NCI-H146 (cell line): ENCODE results near the gene CHST11.
"Not testable (repeated sequence)": the region's sequence is repeated elsewhere in the genome, so short reads cannot be mapped to it uniquely, and the experiment has no call there.

ENCODE experiments used
- DNase-seq: peaks from one replicate; lab custom pipeline; 2025; lab: John Stamatoyannopoulos, UW

The CHST11 gene

DNA sequence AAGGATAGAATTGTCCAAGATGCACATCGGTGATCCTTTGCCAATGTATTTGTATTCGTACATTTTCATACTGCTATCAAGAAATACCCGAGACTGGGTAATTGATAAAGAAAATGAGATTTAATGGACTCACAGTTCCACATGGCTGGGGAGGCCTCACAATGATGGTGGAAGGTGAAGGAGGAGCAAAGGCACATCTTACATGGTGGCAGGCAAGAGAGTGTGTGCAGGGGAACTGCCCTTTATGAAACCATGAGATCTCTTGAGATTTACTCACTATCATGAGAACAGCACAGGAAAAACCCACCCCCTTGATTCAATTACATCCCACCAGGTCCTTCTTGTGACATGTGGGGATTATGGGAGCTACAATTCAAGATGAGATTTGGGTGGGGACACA is 107.9 kb downstream of the CHST11 start:
- DNase-seq: not testable (repeated sequence)

DNA sequence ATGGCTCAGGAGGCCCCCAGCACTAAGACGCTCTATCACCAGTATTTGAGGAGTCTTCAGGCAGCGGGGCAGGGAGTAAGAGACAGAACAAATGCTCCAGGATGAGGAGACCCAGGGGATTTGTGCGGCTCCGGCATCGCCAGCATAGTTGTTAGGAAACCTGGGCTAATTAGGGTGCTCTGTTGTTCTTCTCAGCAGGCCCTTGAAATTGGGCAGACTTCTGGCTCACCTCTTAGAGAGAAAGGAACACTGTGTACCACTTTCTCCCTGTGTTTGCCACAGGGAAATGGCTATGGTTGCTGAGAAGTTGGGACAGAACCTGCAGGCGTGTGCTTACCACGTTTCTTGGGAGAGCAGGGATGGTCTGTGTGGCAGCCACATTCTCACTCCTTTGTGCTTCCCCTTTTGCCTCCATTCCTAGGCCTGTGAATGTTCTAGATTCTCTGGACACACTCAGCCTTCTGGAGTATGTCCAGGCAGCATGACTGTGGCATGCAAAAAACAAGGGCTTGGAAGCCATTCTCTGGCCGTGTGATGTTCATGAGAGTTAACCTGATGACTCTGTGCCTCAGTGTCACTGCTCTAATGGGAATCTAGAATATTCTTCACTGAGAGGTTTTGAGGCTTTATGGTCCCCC is 109.0 kb downstream of the CHST11 start:
- DNase-seq: no peak

DNA sequence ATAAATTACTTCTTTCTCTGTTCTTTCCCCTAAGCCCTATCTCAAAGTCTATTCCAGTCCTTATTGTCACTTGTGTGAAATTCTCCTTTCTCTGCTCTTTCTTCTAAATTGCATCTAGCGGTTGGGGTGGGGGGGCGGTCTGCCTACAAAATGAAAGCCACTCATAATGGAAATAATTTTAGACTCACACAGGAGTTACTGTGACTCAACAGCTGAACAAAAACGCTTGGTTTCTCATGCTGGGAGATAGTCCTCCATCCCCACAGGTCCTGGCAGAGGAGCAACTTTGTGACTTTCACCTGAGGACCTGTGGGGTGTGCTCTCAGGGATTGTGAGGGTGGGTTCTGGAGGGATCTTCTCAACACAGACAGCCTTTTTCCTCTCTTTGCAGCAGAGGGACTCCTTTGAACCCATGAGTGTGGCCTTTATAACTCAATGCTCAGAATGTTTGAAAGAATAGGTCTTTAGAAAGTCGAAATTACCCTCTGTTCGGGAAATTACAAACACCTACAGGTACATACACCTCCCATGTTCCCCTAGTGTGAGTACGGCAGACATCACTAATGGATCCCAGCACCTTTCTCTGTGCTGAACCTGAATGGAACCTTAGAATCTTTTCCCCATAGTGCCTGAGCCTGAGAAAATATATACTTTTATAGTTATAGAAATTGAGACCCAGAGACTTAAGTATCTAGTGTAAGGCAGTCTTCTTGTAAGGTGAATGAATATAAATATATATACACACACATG is 109.7 kb downstream of the CHST11 start:
- DNase-seq: no peak

DNA sequence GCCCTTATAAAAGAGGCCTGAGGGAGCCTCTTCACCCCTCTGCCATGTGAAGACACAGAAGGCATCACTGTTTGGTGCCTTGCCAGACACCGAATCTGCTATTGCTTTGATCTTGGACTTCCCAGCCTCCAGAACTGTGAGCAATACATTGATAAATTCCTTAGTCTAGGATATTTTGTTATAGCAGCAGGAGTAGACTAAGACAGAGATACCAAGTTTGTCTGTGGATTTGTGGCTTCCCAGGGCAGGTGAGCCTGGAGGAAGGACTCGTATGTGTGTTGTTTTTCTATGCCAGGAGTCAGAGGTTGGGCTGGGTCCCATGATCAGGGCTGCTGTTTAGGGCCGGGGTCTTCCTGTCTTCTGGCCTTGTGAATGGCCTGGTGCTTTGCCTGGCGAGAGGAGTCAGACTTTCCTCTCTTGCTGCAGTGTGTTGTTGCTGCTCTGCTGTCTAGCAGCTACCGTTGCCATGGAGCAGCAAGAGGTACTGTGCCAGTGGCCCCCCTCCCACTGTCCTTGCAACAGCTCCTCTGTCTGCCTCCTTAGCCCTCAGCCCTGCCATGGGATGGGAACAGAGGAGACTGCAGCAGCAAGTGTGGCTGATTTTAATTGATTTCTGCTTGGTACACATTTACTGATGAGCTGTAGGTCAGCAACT is 111.2 kb downstream of the CHST11 start:
- DNase-seq: no peak

DNA sequence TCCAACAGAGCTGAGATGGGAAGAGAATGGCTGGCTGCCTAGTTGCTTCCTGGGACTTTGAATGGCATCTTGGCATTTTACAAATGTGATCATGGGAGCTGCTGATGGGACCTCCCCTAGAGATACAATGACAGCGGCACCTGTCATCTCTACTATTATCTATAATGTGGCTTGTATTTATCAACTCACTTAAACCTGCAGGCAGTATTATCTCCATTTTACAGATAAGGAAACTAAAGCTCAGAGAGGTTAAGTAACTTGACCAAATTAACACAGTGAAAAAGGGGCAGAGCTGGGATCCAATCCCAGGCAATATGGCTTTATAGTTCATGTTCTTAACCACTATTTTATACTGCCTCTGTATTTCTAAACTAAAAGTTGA is 111.7 kb downstream of the CHST11 start:
- no peak for DNase-seq

DNA sequence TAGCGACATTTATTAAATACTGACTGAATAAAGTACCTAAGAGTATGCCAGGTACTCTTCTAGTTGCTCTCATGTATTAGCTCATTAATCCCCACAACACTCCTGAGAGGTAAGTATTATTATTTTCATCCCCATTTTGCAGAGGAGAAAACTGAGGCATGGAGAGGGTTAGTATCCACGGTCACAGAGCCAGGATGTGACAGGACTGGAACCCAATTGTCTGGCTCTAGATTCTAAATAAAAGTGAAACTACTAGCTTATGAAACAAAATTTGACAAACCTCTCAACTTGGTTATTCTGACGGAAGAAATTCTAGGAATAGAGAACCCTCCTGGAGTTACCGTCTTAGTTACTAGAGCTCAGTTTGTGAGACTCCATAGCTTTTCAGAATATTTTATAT is 112.2 kb downstream of the CHST11 start:
- no peak for DNase-seq

DNA sequence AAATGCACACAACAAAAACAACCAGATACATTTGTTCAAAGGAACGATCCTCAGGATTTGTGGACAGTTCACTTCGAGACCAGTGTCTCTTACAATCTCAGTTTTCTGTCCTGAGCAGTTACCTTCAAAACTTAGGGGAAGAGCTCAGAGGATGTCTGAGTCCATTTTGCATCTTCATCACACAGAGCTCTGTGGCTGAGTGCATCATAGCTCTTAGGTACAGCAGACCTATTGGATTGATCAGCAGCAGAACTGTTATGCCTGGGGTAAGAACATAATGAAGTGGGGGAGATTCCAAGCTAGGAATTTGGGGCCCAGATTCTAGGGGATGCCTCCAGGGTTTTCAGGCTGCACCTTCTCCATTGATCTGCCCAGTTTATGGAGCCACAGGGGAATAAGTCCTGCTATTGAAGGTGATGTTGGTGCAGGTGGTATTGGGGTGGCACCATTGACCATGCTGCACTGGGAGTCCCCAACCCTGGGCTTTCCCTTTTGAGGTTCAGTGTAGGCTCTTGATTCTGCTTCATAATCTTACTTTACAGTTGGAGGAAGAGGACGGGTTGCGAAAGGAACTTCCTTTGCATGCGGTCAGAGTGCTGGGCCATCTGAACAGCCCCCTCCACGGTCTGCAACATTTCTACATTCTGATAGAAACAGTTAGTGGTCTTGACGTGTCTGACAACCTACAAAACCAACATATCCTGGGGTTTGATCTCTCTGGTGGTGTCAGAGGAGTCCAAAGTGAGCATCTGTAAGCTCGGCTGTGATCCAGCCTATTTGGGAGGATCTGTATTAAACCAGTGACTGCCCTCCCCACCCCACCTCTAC is 112.8 kb downstream of the CHST11 start:
- no peak for DNase-seq

DNA sequence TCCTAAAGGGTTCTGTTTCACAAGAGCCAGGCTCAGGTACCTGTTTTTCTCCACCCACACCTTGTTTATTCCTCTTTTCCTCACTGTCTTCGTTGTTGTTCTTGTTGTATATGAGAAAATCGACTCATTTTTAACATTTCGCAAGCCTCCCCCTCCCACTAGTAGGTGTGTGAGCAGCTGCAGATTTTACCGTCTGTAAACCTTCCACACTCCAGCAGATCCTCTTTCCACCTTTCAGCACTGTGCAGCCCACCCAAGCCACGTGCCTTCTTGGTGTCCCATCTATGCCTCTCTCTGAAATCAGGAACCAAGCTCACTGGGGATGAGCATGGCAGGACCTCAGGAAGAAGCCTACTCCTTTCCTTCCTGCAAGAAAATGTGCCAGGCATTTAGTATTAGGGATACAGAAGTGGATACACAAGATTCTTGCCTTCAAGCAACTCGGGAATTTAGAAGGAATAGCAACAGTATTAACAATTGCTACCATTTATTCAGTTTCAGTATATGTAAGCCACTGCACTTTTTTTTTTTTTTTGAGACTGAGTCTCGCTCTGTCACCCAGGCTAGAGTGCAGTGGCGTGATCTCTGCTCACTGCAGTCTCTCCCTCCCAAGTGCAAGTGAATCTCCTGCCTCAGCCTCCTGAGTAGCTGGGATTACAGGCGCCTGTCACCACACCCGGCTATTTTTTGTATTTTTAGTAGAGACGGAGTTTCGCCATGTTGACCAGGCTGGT is 113.6 kb downstream of the CHST11 start:
- no peak for DNase-seq

DNA sequence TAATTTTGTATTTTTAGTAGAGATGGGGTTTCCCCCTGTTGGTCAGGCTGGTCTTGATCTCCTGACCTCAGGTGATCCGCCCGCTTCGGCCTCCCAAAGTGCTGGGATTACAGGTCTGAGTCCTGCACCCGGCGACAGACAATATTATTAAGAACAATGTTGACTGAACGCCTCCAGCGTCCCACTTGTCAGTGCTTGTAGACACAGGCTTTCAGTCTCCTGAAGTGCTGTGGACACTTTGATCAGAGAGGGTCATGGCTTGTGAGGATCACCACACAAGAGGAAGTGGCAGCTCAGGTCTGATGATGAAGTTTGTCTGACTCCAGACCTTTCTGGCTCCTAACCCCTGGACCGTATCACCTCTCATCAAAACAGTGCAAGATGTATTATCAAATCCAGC is 114.6 kb downstream of the CHST11 start:
- no peak for DNase-seq

DNA sequence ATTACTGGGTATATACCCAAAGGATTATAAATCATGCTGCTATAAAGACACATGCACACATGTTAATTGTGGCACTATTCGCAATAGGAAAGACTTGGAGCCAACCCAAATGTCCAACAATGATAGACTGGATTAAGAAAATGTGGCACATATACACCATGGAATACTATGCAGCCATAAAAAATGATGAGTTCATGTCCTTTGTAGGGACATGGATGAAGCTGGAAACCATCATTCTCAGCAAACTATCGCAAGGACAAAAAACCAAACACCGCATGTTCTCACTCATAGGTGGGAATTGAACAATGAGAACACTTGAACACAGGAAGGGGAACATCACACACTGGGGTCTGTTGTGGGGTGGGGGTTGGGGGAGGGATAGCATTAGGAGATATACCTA is 117.6 kb downstream of the CHST11 start:
- not testable (repeated sequence) for DNase-seq

DNA sequence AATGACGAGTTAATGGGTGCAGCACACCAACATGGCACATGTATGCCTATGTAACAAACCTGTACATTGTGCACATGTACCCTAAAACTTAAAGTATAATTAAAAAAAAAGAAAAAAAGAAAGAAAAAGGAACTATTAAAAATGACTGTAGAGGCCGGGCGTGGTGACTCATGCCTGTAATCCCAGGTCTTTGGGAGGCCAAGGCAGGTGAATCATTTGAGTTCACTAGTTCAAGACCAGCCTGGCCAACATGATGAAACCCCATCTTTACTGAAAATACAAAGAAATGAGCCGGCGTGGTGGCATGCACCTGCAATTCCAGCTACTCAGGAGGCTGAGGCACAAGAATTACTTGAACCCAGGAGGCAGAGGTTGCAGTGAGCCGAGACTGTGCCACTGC is 118.0 kb downstream of the CHST11 start:
- DNase-seq: not testable (repeated sequence)

DNA sequence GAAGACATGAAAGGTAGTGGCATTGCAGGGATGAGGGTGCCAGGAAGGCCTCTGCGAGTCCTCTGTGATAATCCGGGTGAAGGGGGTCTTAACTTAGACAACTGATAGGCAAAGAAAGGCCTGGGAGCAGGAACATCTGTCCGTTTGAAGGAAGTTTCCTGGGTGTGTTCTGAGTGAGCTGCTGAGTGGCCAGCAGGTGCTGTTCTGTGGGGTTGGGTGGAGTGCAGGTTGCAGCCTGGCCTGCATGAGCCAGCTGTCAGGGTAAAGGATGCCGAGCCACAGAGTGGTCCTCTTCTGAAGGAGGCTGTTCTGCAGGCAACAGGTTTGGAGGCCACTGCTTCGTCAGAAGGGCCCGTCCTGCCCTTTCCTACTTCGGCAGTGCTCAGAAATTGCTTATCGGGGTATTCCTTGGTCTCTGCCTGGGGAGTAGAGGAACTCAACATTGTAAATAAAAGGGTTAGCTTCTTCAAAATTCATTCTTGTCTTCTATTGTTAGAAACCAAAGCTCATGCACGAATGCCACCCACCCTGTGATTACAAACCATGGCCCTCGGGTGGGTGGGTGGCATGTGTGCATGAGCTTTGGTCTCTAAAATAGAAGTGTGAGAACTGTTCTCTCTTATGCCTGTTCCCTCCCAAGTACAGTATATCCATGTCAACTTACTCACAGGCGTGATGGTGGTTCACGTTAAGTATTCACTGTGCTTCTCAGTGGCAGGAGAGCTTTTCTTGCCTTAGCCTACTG is 118.9 kb downstream of the CHST11 start:
- DNase-seq: no peak

DNA sequence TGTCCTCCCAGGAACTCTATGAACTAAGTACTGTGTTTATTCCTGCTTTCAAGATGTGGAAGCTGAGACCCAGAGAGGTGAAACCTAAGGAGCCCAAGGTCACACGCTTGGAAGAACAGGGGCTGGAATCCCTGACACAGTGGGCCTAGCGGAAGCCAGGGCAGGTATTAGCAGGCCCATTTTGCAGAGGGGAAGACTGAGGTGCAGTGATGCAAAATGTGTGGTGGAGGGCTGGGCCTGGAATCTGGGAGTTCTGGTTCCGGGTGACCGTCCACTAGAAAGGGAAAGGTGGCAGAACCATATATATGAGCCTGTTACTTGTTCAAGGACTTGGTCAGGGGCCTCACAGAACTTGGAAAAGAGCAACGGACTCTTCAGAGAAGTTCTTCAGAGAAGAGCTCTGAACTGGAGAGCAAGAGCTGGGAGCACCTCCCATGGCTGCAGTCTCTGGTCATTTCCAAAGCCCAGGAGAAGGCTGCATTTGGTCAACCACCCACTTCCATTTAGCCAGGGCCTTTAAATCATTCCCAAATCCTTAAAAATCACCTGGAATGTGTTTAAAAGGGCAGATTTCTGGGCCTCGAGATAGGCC is 119.5 kb downstream of the CHST11 start:
- no peak for DNase-seq

DNA sequence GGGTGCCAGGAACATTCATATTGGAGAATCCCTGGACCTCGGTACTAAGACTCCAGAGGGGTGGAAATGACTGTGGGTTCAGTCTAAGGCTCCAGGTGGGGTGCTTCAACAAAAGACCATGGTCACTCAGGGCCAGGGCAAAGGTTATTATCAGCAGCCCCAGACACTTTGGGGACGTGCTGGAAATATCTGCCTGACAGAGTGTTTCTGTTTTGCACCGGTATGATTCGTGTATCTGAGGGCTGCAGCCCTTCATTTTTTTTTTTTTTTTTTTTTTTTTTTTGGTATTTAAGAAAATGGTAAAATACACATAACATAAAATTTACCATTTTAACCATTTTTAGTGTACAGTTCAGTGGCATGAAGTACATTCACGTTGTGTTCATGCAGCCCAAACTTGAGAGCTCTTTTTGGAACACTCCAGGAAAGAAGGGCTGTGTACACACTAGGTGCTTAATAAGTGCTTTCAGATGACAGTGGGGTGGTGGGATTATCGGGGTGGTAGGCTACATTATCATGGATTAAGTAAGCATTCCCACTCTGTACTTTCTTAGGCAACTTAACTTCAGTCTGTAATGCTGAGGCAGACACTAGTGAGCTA is 120.3 kb downstream of the CHST11 start:
- DNase-seq: no peak

DNA sequence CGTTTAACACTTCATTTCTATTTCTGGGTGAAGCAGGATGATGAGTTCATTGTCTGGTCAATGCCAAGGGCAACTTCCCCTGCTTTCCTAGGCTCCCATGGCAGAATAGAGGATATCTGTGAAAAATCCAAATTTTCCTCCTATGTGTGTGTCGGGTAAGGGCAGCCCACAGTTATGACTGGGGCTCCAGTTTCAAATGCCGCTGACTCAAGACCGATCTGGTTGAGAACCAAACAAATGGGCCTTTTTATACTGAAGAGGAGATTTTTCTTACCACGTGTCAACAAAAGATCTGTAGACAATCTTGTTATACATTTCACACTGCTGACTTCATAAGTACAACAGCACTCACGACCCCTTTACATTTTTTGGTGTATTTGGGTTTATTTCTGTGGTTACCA is 120.8 kb downstream of the CHST11 start:
- DNase-seq: no peak

DNA sequence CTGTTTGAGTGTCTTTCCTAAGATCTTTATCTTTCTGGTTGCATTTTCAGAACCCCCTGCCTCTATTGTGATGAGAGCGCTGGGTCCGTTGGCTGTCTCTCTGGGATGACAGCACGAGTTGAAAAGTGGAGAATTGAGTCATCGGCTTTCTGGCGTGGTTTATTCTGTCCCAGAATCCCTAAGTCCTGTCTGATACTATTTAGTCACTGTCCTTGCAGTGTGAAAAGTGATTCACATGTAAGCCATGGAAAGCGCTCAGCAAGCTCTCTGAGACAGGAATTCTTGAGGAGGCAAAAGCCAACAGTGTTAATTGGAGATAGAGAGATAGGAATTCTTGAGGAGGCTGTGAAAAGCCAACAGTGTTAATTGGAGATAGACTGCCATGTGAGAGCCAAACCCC is 121.7 kb downstream of the CHST11 start:
- no peak for DNase-seq

DNA sequence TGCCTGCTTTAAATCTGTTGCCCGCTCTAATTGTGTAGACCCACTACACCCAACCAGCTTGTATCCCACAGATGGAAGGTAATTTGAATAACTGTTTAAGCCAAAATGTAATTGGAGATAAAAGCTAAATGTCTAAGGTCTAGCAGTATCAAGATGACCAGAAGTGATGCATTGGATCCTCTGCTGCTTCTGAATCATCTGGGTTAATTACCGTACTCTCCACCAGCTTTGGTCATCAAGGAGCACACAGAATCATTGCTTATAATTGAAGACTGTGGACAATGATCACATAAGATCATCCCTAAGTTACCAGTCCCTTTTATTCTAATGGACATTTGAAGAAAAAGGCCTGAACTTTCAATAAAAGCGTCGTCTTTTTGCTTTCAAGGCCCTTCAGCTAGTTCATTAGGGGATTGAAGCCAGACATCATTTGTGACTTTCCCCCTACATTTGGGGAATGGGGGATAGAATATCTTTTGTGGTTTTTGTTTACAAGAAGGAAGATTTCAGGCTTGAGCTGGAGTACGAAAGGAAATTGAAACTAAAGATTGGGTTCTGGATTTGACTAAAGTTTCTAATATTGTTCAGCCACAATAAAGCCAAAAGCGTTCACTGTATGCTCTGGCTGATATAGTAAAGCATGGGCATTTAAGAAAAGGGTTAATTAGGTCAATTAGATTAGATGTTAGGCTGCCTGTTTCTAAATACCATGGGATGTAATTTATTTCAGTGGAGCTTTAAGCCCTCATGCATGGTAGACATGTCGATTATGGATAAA is 123.2 kb downstream of the CHST11 start:
- no peak for DNase-seq

DNA sequence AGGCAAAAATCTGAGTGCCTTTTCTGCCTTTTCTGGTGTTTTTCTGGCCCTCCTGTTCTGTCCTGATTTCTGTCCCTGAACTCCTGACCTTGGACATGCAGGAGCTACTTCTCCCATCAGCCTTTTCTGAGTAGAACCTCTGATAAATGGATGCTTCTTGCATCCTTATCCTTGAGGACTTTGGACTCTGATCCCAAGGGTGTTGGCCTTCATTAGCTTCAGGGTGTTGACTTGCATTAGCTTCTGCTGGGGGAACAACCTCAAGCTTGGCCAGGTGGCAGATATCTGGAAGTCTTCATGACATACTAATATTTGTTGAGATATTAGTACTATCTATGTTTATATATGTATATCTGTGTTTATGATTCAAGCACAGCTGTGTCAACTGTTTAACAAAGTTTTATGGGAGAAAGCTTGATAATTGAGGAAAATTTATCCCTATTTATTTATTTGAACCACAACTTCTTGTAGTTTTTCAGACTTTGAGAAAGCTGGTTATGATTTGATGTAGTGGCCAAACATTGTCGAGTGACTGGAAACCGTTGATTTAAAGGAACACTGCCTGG is 124.3 kb downstream of the CHST11 start:
- DNase-seq: no peak

DNA sequence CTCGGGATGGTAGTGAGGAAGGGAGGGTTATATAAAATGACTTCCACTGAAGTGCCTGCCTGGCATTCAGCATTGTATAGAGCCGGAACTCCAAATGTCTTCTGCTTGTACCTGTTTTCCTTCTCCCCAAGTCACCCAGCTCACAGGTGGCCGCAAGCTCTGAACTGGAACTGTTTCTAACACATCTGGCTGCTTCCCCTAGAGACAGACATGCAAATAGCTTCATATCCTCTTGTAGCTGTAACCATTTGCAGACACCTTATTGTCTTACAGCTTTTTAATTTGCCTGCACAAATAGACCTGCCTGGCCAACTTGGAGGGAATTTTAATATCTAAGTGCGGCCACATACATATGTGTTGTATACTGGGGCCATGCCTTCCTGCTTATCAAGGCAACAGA is 126.0 kb downstream of the CHST11 start:
- no peak for DNase-seq
